ENCODE data around the gene DPYSL4. TPM values are rescaled to one million over a fixed set of nuclear protein-coding genes. Genes with fewer than 3 reads are reported as not detected.
A peak's percentile ranks its signal among the peaks of the same experiment; 100 is the strongest.

DPYSL4 gene
- total RNA-seq, 1 donor from 2014 or later = 35.2 TPM

DNA sequence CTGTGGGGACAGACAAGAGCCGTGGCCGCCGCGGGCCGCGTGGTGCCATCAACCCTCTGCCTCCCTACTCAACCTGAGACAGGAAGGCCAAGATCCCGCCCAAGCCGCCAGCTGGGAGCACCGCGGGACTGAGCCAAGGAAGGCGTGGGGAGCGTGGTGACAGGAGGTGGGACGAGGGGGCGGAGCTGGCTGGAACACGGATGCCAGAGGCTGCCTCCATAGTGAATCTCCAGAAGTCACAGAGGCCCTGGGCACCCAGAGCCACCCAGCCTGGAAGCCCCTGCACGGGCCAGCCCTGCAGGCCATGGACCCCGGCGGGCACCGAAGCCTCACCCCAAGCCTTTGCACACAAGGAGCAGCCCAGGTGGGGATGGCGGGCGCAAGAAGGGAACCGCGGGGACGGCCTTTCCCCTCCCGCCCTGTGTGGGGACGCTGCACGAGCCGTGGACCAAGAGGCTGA is 18.1 kb upstream of the DPYSL4 start:
- peak; percentile 93 for DNase-seq (ENCODE audit: low spot score)
- no peak overlapping the region for H3K27ac Mint-ChIP-seq (ENCODE audit: unreplicated experiment)

DNA sequence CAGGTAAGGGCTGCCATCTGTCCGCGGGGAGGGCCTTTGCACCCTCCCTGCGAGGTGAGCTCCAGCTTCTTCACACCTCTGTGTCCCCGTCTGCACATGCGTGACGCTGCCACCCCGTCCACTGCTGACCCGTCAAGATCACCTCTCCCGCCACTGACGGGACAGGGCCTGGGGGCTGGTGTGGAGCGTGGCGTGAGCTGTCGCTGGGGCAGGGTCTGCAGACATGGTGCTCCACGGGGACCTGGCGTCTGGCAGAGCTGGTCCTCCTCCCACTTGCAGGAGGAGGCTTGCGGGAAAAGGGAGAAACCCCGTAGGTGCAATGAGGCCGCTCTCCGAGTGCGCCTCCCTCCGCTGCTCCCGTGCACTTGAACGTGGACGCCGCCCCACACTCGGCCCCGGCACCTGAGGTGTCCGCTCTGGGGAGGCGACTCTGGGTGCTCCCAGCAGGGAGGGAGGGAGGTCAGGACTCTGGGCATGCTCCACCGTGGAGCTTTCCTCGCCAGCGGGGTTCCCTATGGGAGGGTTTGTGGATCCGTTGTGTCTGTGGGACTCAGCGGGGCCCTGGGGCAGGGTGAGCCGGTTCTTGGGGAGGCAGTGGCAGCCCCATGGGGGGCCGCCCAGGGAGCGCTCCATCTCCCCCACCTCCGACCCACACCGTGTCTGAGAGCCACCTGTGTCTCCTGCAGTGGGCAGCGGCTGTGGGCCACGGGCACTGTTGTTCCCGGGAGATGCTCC is 17.6 kb upstream of the DPYSL4 start:
- no peak for TF ChIP-seq CTCF (IDR thresholded peaks at IDR 0.05)
- peaks cover 3% of the 10 kb centered on the region for H3K36me3 Mint-ChIP-seq (ENCODE audit: low read depth)
- peaks cover 23% of the 10 kb centered on the region for H3K27me3 Mint-ChIP-seq (ENCODE audit: low read depth)
- no peak overlapping the region for H3K4me3 Mint-ChIP-seq (ENCODE audit: unreplicated experiment)
- no peak overlapping the region for H3K27ac Mint-ChIP-seq (ENCODE audit: unreplicated experiment)
- H3K9me3 Mint-ChIP-seq (ENCODE audit: low read depth) = no peaks in the 10 kb centered on the region
- no peaks in the 10 kb centered on the region for H3K4me1 Mint-ChIP-seq (ENCODE audit: low read depth)
- DNase-seq (ENCODE audit: low spot score) = peak; percentile 76

More for the DNA sequence above, 18.1 kb upstream of the DPYSL4 start:
- no peaks in the 10 kb centered on the region for H3K9me3 Mint-ChIP-seq (ENCODE audit: low read depth)
- peaks cover 3% of the 10 kb centered on the region for H3K36me3 Mint-ChIP-seq (ENCODE audit: low read depth)
- no peaks in the 10 kb centered on the region for H3K4me1 Mint-ChIP-seq (ENCODE audit: low read depth)
- TF ChIP-seq CTCF (IDR thresholded peaks at IDR 0.05) = no peak
- peaks cover 23% of the 10 kb centered on the region for H3K27me3 Mint-ChIP-seq (ENCODE audit: low read depth)
- no peak overlapping the region for H3K4me3 Mint-ChIP-seq (ENCODE audit: unreplicated experiment)

GRCh38 chr10:132169766-132170560 is 16.8 kb upstream of the DPYSL4 start:
- Mint-ChIP-seq H3K9me3 (ENCODE audit: low read depth) (no peaks in the 10 kb centered on the region), H3K27ac (ENCODE audit: unreplicated experiment) (no peak overlapping the region), H3K4me1 (ENCODE audit: low read depth) (no peaks in the 10 kb centered on the region), H3K36me3 (ENCODE audit: low read depth) (peaks cover 3% of the 10 kb centered on the region), H3K27me3 (ENCODE audit: low read depth) (peaks cover 29% of the 10 kb centered on the region), H3K4me3 (ENCODE audit: unreplicated experiment) (no peak overlapping the region)
- no peak for TF ChIP-seq CTCF (IDR thresholded peaks at IDR 0.05)
- DNase-seq (ENCODE audit: low spot score) = peak; percentile 93

DNA sequence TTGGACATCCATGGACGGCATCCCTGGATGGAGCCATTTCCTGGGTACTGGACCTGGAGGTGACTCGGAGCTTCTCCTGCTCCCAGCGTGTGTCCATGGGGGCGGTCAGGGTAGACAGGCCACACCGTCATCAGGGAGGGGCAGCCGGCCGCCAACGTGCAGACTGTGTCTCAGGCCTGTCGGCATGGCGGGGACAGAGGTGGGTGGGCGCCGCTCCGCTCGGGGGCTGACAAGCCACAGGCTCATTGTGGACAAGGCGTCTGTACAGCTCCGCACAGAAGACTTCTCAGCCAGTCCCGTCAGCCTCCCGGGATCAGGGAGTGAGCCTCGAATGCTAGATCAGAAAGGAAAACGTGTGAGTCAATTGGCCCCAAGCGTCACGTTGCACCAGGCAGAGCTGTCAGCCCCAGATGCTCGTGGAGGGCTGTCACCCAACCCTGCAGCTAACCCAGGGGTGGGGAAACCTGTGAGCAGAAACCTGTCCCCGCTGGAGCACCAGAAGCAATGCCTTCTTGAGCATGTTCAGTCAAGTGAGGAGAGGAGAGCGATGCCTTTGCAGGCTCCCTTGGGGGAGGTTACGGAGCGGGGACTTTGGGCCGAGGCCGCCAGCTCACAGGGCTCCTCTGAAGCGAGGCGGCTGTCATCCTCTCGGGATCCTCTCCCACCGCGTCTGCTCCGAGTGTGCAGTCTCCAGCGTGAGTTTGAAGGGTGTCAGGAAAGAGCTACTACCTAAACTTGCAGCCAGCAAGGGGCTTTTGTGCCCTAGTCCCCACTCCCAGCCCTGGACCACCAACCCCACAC is 16.0 kb upstream of the DPYSL4 start:
- Mint-ChIP-seq H3K27ac (ENCODE audit: unreplicated experiment) (no peak overlapping the region), H3K9me3 (ENCODE audit: low read depth) (no peaks in the 10 kb centered on the region), H3K4me1 (ENCODE audit: low read depth) (no peaks in the 10 kb centered on the region), H3K4me3 (ENCODE audit: unreplicated experiment) (no peak overlapping the region), H3K36me3 (ENCODE audit: low read depth) (peaks cover 3% of the 10 kb centered on the region), H3K27me3 (ENCODE audit: low read depth) (peaks cover 37% of the 10 kb centered on the region)
- TF ChIP-seq CTCF (IDR thresholded peaks at IDR 0.05) = no peak
- DNase-seq (ENCODE audit: low spot score) = peak; percentile 88
